ENCODE results near the gene SHCBP1L.

The SHCBP1L gene

GRCh38 chr1:182952677-182953444 lies at the start of gene SHCBP1L:
TSS of gene SHCBP1L (minus strand) at chr1:182953166. CDS start at chr1:182953133, 33 bp downstream.
- intact Hi-C loops (cut with DNase I) = no loop called here
- no peak for DNase-seq

GRCh38 chr1:183002267-183002666 lies 49.3 kb upstream of the SHCBP1L start:
- no peak for DNase-seq
- intact Hi-C loops (cut with DNase I) = no loop called here

- intact Hi-C loops (cut with DNase I) = no loop called here
These were observed 47.4 kb upstream of the SHCBP1L start for GRCh38 chr1:183000167-183000962.

GRCh38 chr1:182998482-182998881 lies 45.5 kb upstream of the SHCBP1L start:
- no peak for DNase-seq
- intact Hi-C loops (cut with DNase I) = no loop called here

More at GRCh38 chr1:183000167-183000962, 47.4 kb upstream of the SHCBP1L start:
- DNase-seq = no peak

DNA sequence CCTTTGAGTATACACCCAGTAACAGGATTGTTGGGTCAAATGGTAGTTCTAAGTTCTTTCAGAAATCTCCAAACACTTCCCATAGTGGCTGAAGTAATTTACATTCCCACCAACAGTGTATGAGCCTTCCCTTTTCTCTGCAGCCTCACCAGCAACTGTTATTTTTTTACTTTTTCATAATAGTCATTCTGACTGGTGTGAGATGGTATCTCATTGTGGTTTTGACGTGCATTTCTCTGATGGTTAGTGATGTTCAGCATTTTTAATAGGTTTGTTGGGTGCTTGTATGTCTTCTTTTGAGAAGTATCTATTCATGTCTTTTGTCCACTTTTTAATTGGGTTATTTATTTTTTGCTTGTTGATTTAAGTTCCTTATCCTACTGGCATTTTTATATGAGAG lies 43.9 kb upstream of the SHCBP1L start:
- no peak for DNase-seq
- intact Hi-C loops (cut with DNase I) = no loop called here

- intact Hi-C loops (cut with DNase I) = no loop called here
- DNase-seq = no peak
These were observed 42.9 kb upstream of the SHCBP1L start for GRCh38 chr1:182995894-182996293.

GRCh38 chr1:182993746-182994145 lies 40.8 kb upstream of the SHCBP1L start:
- no peak for DNase-seq
- intact Hi-C loops (cut with DNase I) = no loop called here

- DNase-seq = no peak
- intact Hi-C loops (cut with DNase I) = no loop called here
These were observed 37.6 kb upstream of the SHCBP1L start for GRCh38 chr1:182990413-182991144.

DNA sequence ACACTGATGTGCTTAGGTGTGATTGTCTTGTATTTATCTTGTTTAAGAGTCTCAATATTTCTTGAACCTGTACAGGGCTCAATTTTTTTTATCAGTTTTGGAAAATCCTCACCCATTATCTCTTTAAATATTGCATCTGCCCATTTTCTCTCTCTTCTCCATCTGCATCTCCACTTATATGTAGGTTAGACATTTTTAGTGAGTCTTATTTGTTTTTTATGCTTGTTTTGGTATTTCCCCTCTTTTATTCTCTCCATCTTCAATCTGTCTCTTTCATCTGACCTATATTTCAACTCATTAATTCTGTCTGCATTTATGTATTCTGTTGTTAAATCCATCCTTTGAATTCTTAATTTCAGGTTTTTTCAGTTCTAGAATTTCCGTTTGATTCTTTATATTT lies 32.9 kb upstream of the SHCBP1L start:
- intact Hi-C loops (cut with DNase I) = no loop called here
- no peak for DNase-seq

DNA sequence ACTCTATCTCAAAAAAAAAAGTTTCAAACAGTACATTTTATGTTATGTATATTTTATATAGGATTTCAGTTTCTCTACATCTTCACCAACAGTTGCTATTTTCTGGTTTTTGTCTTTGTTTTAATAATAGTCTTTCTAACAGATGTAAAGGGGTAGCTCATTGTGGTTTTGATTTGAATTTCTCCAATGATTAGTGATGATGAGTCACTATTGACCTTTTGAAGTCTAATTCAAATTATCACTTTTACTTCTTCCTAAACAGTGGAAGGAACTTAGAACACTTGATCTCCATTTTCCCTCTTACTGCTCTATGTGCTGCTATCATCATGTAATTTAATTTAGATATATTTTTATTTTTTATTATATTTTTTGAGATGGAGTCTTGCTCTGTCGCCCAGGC lies 31.7 kb upstream of the SHCBP1L start:
- intact Hi-C loops (cut with DNase I) = no loop called here
- DNase-seq = no peak

DNA sequence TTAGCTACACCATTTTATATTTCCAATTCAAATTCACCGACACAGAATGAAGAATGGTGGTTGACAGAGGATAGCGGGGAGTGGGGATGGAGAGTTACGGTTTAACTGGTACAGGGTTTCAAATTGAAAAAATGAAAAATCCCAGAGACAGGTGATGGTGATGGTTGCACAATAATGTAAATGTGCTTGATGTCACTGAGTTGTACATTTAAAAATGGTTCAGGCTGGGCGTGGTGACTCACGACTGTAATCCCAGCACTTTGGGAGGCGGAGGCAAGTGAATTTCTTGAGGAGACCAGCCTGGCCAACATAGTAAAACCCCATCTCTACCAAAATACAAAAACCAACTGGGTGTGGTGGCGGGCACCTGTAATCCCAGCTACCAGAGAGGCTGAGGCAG lies 31.2 kb upstream of the SHCBP1L start:
- no peak for DNase-seq
- intact Hi-C loops (cut with DNase I) = no loop called here

DNA sequence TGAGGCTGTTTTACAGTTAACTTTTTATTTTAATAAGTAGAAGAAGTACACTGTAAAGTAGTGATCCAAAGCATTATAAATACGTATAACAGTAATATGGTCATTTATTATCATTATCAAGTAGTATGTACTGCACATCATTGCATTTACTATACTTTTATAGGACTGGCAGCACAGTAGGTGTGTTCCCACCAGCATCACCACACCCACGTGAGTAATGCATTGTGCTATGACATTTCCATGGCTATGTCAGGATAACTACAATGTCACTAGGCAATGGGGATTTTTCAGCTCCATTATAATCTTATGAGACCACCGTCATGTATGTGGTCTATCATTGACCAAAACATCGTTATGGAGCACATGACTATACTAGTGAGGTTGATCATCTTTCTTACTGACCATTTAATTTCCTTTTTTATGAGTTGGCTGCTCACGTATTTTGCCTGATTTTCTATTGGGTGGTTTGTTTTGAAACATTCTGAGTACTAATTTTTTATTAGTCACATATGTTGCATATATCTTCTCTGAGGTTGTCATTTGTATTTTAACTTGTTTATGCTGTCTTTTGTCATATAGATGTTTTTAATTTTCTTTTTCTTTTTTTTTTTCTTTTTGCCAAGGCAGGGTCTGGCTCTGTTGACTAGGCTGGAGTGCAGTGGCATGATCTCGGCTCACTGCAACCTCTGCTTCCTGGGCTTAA lies 25.3 kb upstream of the SHCBP1L start:
- intact Hi-C loops (cut with DNase I) = no loop called here
- DNase-seq = no peak

- intact Hi-C loops (cut with DNase I) = no loop called here
- no peak for DNase-seq
These were observed 24.5 kb upstream of the SHCBP1L start for GRCh38 chr1:182977480-182977879.

GRCh38 chr1:182974506-182975191 lies 21.7 kb upstream of the SHCBP1L start:
- intact Hi-C loops (cut with DNase I) = no loop called here
- DNase-seq = no peak

- intact Hi-C loops (cut with DNase I) = no loop called here
These were observed 19.9 kb upstream of the SHCBP1L start for GRCh38 chr1:182972829-182973228.

GRCh38 chr1:182972231-182972630 lies 19.3 kb upstream of the SHCBP1L start:
- intact Hi-C loops (cut with DNase I) = no loop called here
- DNase-seq = no peak

More at GRCh38 chr1:182972829-182973228, 19.9 kb upstream of the SHCBP1L start:
- no peak for DNase-seq

DNA sequence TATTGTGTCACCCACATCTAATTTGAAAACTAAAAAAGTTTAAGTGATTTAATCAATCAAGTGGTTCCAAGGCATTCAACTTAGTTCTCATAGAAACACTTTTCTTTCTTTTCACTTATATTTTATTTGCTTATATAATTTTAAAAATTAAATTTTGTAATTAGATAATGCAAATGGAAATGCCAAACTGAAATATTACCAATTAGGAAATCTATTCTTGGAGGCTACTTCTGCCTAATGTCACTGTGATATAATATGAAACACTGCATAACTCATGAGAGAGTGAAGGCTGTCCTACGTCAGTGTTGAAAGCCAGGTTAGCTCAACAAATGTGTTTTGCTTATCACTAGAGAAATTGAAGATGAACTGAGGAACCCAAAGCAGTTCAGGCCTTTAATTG lies 18.3 kb upstream of the SHCBP1L start:
- intact Hi-C loops (cut with DNase I) = no loop called here

DNA sequence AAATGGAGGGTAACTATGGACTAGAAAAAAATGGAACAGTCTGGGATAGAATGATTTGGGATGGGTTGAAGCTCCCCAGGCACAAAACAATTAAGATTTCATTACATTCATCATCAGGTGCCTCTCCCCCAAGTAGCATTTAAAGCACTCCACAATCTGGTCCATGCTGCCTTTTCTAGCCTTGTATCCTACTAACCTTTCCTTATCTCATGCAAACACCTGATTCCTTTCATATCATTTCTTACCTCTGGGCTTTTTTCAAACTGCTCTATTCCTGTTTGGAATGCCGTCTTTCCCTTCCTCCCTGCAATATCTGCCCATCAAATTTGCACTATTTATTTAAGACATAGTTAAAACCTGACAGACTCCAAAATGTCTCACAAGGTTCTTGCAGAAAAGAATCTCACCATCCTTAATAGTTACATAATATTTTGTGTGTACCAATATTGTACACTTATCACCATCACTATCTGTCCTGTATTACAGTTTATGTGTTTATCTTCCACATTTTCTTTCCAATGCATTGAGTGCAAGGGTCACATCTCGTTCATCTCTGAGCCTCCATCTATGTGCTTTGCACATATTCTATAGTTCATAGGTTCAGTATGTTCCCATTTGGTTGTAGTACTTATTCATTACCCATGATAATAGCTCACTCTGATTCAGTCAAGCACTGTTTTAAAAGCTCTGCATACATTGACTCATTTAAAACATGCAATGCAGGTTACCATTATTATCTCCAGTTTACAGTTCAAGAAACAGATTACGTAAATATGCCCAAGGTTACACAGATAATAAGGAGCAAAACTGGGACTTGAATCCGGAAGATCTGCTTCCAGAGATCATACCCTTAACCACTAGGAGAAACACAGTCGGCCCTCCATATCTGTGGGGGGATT lies 16.1 kb upstream of the SHCBP1L start:
- intact Hi-C loops (cut with DNase I) = no loop called here
- DNase-seq = no peak

More for the DNA sequence above, 18.3 kb upstream of the SHCBP1L start:
- no peak for DNase-seq

Measured in posterior cingulate gyrus (tissue), 11 donors.